K562 (cell line): Measurements from ENCODE around the gene CTDSP1. TPM values are rescaled to one million over a fixed set of nuclear protein-coding genes. Genes with fewer than 3 reads are reported as not detected.

Source experiments
- ETV1 ChIP-seq: fragments of 450-650 bp; conservative IDR thresholded peaks from 2 replicates; pipeline ENCODE4 v1.6.1; 2016; ENCODE audit warnings: missing genetic modification characterization, control low read depth, low read depth, missing compliant biosample characterization
- ETV6 ChIP-seq, 3 experiments: fragments of 150-350 bp in 1 of 3; sonication (generic) in 1 of 3; formaldehyde crosslinking in 1 of 3; IDR thresholded peaks; 2 replicates each; pipeline versions ENCODE4 v1.6.1 to v1.8.0; 2014 to 2022; ENCODE audit warnings: borderline replicate concordance in 2 of 3, low read depth in 2 of 3, antibody characterized with exemption in 1 of 3, low read length in 1 of 3, mild to moderate bottlenecking in 1 of 3, missing genetic modification reagents in 1 of 3
- FOS ChIP-seq: IDR thresholded peaks from 3 replicates; pipeline ENCODE4 v1.6.1; 2011; ENCODE audit not compliant: insufficient read length; ENCODE audit errors: extremely low read depth
- HIVEP1 ChIP-seq: fragments of 250-450 bp; sonication (Bioruptor Pico); IDR thresholded peaks from 2 replicates; pipeline ENCODE4 v1.4.0; 2020; ENCODE audit warnings: mild to moderate bottlenecking
- KLF16 ChIP-seq: IDR thresholded peaks from 2 replicates; pipeline ENCODE4 v1.6.1; 2016; ENCODE audit warnings: antibody characterized with exemption
- MEF2A ChIP-seq: IDR thresholded peaks from 2 replicates; pipeline ENCODE4 v1.6.1; 2011; ENCODE audit warnings: low read depth, mild to moderate bottlenecking, low read length, moderate library complexity; ENCODE audit not compliant: control insufficient read depth
- NFYB ChIP-seq: IDR thresholded peaks from 2 replicates; pipeline ENCODE4 v1.6.1; 2011; ENCODE audit warnings: mild to moderate bottlenecking, moderate library complexity; ENCODE audit not compliant: insufficient read length; ENCODE audit errors: extremely low read depth
- NONO ChIP-seq, 2 experiments: fragments of 200-400 bp in 1 of 2; fragments of 450-650 bp in 1 of 2; formaldehyde crosslinking in 1 of 2; IDR thresholded peaks; 2 replicates each; pipeline ENCODE4 v1.6.1; 2017; ENCODE audit warnings: low read depth in 2 of 2, mild to moderate bottlenecking in 2 of 2, moderate library complexity in 2 of 2, low read length in 1 of 2
- NR2F6 ChIP-seq: fragments of 450-650 bp; formaldehyde crosslinking; IDR thresholded peaks from 2 replicates; pipeline ENCODE4 v1.4.0; 2020; ENCODE audit warnings: mild to moderate bottlenecking
- SIN3B ChIP-seq: fragments of 450-650 bp; IDR thresholded peaks from 2 replicates; pipeline ENCODE4 v1.6.1; 2017; ENCODE audit warnings: low read depth, mild to moderate bottlenecking, moderate library complexity
- SMAD4 ChIP-seq: fragments of 250-450 bp; sonication (Bioruptor Pico); conservative IDR thresholded peaks from 2 replicates; pipeline ENCODE4 v1.8.0; 2021; ENCODE audit warnings: inconsistent platforms, mild to moderate bottlenecking, moderate library complexity
- SMARCA4 ChIP-seq: fragments of 450-650 bp; IDR thresholded peaks from 2 replicates; pipeline ENCODE4 v1.6.1; 2016
- SPI1 ChIP-seq: IDR thresholded peaks from 2 replicates; pipeline ENCODE4 v1.6.1; 2011; ENCODE audit warnings: low read depth, low read length, control low read depth, borderline replicate concordance
- TEAD2 ChIP-seq: fragments of 450-650 bp; IDR thresholded peaks from 2 replicates; pipeline ENCODE4 v1.6.1; 2016; ENCODE audit warnings: missing genetic modification characterization, control low read depth, missing compliant biosample characterization
- TGIF2 ChIP-seq: sonication (generic); formaldehyde crosslinking; IDR thresholded peaks from 2 replicates; pipeline ENCODE4 v1.8.1; 2022; ENCODE audit warnings: mild to moderate bottlenecking, missing genetic modification reagents, moderate library complexity
- ZC3H4 ChIP-seq: sonication (generic); formaldehyde crosslinking; IDR thresholded peaks from 2 replicates; pipeline ENCODE4 v1.9.0; 2021; ENCODE audit warnings: missing genetic modification reagents, borderline replicate concordance
- ZFPM2 ChIP-seq: fragments of 250-450 bp; sonication (Bioruptor Pico); IDR thresholded peaks from 2 replicates; pipeline ENCODE4 v1.5.1; 2022; ENCODE audit warnings: mild to moderate bottlenecking
- ZNF165 ChIP-seq: fragments of 250-450 bp; sonication (Bioruptor Pico); IDR thresholded peaks from 2 replicates; pipeline ENCODE4 v1.4.0; 2020; ENCODE audit warnings: borderline replicate concordance
- ZNF217 ChIP-seq: sonication (generic); formaldehyde crosslinking; IDR thresholded peaks from 2 replicates; pipeline ENCODE4 v1.8.0; 2022; ENCODE audit warnings: mild to moderate bottlenecking, missing genetic modification reagents
- ZNF263 ChIP-seq: sonication (generic); formaldehyde crosslinking; IDR thresholded peaks from 2 replicates; pipeline ENCODE4 v1.8.0; 2022; ENCODE audit warnings: mild to moderate bottlenecking, missing genetic modification reagents, borderline replicate concordance
- ZNF354B ChIP-seq: fragments of 250-450 bp; sonication (Bioruptor Pico); IDR thresholded peaks from 2 replicates; pipeline ENCODE4 v1.4.0; 2020
- ZNF644 ChIP-seq: fragments of 200-800 bp; sonication (Bioruptor generic); IDR thresholded peaks from 2 replicates; pipeline ENCODE4 v1.6.1; 2016; ENCODE audit warnings: low read depth, missing genetic modification characterization, missing compliant biosample characterization
- ZNF764 ChIP-seq: fragments of 250-450 bp; sonication (Bioruptor Pico); IDR thresholded peaks from 2 replicates; pipeline ENCODE4 v1.4.0; 2020; ENCODE audit warnings: low read depth, mild to moderate bottlenecking, moderate library complexity
- ZNF766 ChIP-seq: fragments of 200-800 bp; sonication (Bioruptor generic); conservative IDR thresholded peaks from 2 replicates; pipeline ENCODE4 v1.6.1; 2016; ENCODE audit warnings: missing genetic modification characterization, missing compliant biosample characterization
- polyA plus RNA-seq, 8 experiments: library from polyadenylated mRNA; depleted of rRNA in 4 of 8; stranded (reverse) in 5 of 8; unstranded in 3 of 8; fragments of >200 nt; fragmentation: Nextera tagmentation in 2 of 8; fragmentation: Illumina TruSeq in 1 of 8; extraction: Ambion mirVana in 2 of 8; extraction: Trizol in 1 of 8; gene quantifications; 2 replicates each; pipeline versions ENCODE4 v1.2.1 to v1.2.3, GENCODE V29; 2011 to 2014; ENCODE audit warnings: inconsistent platforms in 1 of 8, missing spikeins in 1 of 8
- total RNA-seq, 7 experiments: library from RNA; depleted of rRNA in 6 of 7; stranded (reverse); fragments of >200 nt in 6 of 7; fragmentation: Illumina TruSeq in 2 of 7; extraction: Trizol in 2 of 7; gene quantifications; 2 replicates each; pipeline versions ENCODE4 v1.2.1 to v1.2.3, GENCODE V29; 2011 to 2021; ENCODE audit warnings: low replicate concordance in 1 of 7
- TF ChIP-seq, protein P1 (sequence below): fragments of 450-650 bp; conservative IDR thresholded peaks from 2 replicates; pipeline ENCODE4 v1.6.1; 2016; ENCODE audit warnings: missing genetic modification characterization, low read depth, mild to moderate bottlenecking, missing compliant biosample characterization, moderate library complexity
- TF ChIP-seq, protein P2 (sequence below): sonication (generic); formaldehyde crosslinking; IDR thresholded peaks from 2 replicates; pipeline ENCODE4 v1.9.0; 2022; ENCODE audit warnings: mild to moderate bottlenecking, missing genetic modification reagents
- TF ChIP-seq, protein P3 (sequence below): sonication (generic); formaldehyde crosslinking; IDR thresholded peaks from 2 replicates; pipeline ENCODE4 v1.9.0; 2022; ENCODE audit warnings: mild to moderate bottlenecking, missing genetic modification reagents

The CTDSP1 gene
- total and polyA plus RNA-seq, 9 of the 15 experiments (the other 6 are each of a cell fraction or from before 2014, with no cell fraction given), result 2.4 to 74.8 (median 45.8) TPM

DNA sequence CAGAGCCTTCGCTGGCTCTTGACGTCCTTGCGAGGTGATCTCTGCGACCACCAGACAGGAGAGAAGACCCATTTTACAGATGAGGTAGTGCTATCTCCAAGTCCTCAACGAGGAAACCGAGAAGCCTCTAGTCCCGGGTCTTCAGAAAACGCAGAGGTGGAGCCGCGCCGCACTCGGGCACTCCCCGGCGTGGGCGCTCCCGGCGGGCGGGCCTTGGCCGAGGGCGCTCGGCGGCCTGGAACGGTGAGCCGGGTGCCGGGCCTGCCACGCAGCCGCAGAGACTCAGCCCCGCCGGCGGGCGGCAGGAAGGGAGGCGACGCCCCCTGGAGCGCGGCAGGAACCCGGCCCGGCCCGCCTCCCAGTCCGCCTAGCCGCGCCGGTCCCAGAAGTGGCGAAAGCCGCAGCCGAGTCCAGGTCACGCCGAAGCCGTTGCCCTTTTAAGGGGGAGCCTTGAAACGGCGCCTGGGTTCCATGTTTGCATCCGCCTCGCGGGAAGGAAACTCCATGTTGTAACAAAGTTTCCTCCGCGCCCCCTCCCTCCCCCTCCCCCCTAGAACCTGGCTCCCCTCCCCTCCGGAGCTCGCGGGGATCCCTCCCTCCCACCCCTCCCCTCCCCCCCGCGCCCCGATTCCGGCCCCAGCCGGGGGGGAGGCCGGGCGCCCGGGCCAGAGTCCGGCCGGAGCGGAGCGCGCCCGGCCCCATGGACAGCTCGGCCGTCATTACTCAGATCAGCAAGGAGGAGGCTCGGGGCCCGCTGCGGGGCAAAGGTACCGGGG, at the start of gene CTDSP1 (continued):
- TF ChIP-seq ZNF644 (tag) (0 out of 2 replicates have a peak, but pooled peaks have one; percentile 33), HIVEP1 (CRISPR knock-in tag) (no peak), ZC3H4 (no peak), ETV6 (IDR thresholded peaks at IDR 0.05; ENCODE audit: borderline replicate concordance in 1 of 2, low read depth in 2 of 2, low read length in 1 of 2) (no peak), ETV6 (CRISPR knock-in tag; IDR thresholded peaks at IDR 0.05; ENCODE audit: borderline replicate concordance) (no peak), ZNF217 (CRISPR knock-in tag) (no peak), ETV1 (tag) (peak; percentile 42; the same call in 1 of the 2 replicates), TEAD2 (tag) (no peak), ZFPM2 (CRISPR knock-in tag) (no peak), SIN3B (0 out of 2 replicates have a peak, but pooled peaks have one; percentile 32), SMARCA4 (no peak), KLF16 (no peak), SMAD4 (CRISPR knock-in tag) (peak; percentile 73), NR2F6 (no peak), TGIF2 (CRISPR knock-in tag) (no peak), ZNF165 (CRISPR knock-in tag) (no peak), SPI1 (no peak), ZNF354B (CRISPR knock-in tag) (no peak), NONO (IDR thresholded peaks at IDR 0.05; ENCODE audit: low read depth in 2 of 2, low read length in 1 of 2) (peak in 1 of 2 experiments; percentile 94; a peak in 2 of 4 replicates), MEF2A (no peak), FOS (no peak), ZNF766 (CRISPR knock-in tag) (no peak; the same call in 1 of the 2 replicates), ZNF764 (CRISPR knock-in tag) (no peak), NFYB (no peak), ZNF263 (no peak)
- TF ChIP-seq, protein P1, sequence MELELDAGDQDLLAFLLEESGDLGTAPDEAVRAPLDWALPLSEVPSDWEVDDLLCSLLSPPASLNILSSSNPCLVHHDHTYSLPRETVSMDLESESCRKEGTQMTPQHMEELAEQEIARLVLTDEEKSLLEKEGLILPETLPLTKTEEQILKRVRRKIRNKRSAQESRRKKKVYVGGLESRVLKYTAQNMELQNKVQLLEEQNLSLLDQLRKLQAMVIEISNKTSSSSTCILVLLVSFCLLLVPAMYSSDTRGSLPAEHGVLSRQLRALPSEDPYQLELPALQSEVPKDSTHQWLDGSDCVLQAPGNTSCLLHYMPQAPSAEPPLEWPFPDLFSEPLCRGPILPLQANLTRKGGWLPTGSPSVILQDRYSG, result no peak
- TF ChIP-seq, protein P2, sequence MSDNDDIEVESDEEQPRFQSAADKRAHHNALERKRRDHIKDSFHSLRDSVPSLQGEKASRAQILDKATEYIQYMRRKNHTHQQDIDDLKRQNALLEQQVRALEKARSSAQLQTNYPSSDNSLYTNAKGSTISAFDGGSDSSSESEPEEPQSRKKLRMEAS (CRISPR knock-in tag), result peak; percentile 79
- TF ChIP-seq, protein P3, sequence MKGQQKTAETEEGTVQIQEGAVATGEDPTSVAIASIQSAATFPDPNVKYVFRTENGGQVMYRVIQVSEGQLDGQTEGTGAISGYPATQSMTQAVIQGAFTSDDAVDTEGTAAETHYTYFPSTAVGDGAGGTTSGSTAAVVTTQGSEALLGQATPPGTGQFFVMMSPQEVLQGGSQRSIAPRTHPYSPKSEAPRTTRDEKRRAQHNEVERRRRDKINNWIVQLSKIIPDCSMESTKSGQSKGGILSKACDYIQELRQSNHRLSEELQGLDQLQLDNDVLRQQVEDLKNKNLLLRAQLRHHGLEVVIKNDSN (CRISPR knock-in tag), result no peak
